ENCODE measurements around the gene IGHMBP2. TPM values are rescaled to one million over a fixed set of nuclear protein-coding genes. Genes with fewer than 3 reads are reported as not detected.
"Not testable (repeated sequence)": the region's sequence is repeated elsewhere in the genome, so short reads cannot be mapped to it uniquely, and the experiment has no call there.

Gene IGHMBP2
- 31.3 and 31.6 TPM in 2 replicates for total RNA-seq

GRCh38 chr11:68903288-68904247 lies at the start of gene IGHMBP2, which contains the start of gene MRPL21:
IGHMBP2 (plus strand) TSS chr11:68903891; CDS start chr11:68903953, 62 bp downstream.
MRPL21 (minus strand) TSS chr11:68903832; CDS start chr11:68903810, 22 bp downstream.
- peak within 1 kb of the TSS; percentile 99 for H3K4me3 Mint-ChIP-seq (ENCODE audit: low read depth)
- peaks cover 31% of the 10 kb centered on the region for H3K4me1 Mint-ChIP-seq (ENCODE audit: low read depth)
- H3K9me3 Mint-ChIP-seq, result no peaks in the 10 kb centered on the region
- peak; percentile 82 for DNase-seq (ENCODE audit: low spot score)
- H3K27ac Mint-ChIP-seq, result peak within 1 kb of the TSS; percentile 93
- intact Hi-C loops (cut with micrococcal nuclease), result loop anchor here (2.0 kb wide), 2 partner anchors 63 to 185 kb away; partner anchors contain the start of gene CPT1A
- peaks cover 52% of the 10 kb centered on the region for H3K36me3 Mint-ChIP-seq (ENCODE audit: low read depth)
- no peaks in the 10 kb centered on the region for H3K27me3 Mint-ChIP-seq (ENCODE audit: low read depth)

- no peak overlapping the region for H3K4me3 Mint-ChIP-seq (ENCODE audit: low read depth)
- DNase-seq (ENCODE audit: low spot score), result no peak
- intact Hi-C loops (cut with micrococcal nuclease), result no loop called here
- no peaks in the 10 kb centered on the region for H3K9me3 Mint-ChIP-seq
- peaks cover 43% of the 10 kb centered on the region for H3K27me3 Mint-ChIP-seq (ENCODE audit: low read depth)
- H3K36me3 Mint-ChIP-seq (ENCODE audit: low read depth), result no peaks in the 10 kb centered on the region
- H3K4me1 Mint-ChIP-seq (ENCODE audit: low read depth), result no peaks in the 10 kb centered on the region
- no peak overlapping the region for H3K27ac Mint-ChIP-seq
Measured at GRCh38 chr11:68854273-68854958, 49.3 kb upstream of the IGHMBP2 start.

DNA sequence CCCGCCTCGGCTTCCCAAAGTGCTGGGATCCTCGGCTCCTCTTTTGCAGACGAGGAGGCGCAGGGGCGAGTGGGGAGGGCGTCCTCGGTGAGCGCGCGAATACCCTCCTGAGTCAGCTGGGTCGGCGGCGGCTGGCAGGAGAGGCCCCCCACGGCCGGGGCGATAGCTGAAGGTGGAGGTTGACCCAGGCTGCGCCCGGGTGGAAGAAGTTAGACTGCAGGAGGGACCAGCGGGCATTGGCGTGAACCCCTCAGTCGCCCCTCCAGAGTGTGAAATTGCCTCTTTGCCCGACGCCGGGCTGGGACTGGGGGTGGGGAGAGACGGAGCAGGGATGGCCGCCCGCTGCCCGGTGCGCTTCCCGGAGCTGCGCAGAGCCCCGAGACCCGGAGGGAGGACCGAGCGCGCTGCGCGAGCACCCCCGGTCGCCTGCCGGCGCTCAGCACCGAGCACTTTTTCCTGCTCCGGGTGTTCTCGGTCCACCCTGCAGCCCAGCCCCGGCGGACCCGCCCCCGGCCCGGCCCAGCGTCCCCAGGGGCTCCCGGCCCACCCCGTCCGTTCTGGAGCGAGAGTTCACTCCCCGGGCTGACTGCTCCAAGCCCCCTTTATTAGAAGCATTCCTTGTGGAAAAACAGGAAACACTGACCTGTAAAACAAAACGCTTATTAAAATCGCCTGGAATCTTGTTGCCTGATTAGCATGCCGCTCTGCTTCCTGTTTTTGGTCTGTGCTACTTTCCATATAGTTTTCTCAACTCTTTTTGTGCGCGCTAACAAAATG lies 48.3 kb upstream of the IGHMBP2 start:
- intact Hi-C loops (cut with micrococcal nuclease), result no loop called here
- no peak overlapping the region for H3K27ac Mint-ChIP-seq
- DNase-seq (ENCODE audit: low spot score), result no peak
- H3K9me3 Mint-ChIP-seq, result no peaks in the 10 kb centered on the region
- H3K4me3 Mint-ChIP-seq (ENCODE audit: low read depth), result peak overlapping the region; percentile 8
- H3K36me3 Mint-ChIP-seq (ENCODE audit: low read depth), result no peaks in the 10 kb centered on the region
- H3K4me1 Mint-ChIP-seq (ENCODE audit: low read depth), result no peaks in the 10 kb centered on the region
- peaks cover 43% of the 10 kb centered on the region for H3K27me3 Mint-ChIP-seq (ENCODE audit: low read depth)

GRCh38 chr11:68856425-68857030 lies 47.2 kb upstream of the IGHMBP2 start:
- peaks cover 43% of the 10 kb centered on the region for H3K27me3 Mint-ChIP-seq (ENCODE audit: low read depth)
- H3K9me3 Mint-ChIP-seq; H3K36me3 Mint-ChIP-seq (ENCODE audit: low read depth); H3K27ac Mint-ChIP-seq; H3K4me1 Mint-ChIP-seq (ENCODE audit: low read depth); intact Hi-C loops (cut with micrococcal nuclease); H3K4me3 Mint-ChIP-seq (ENCODE audit: low read depth); DNase-seq (ENCODE audit: low spot score): not testable (repeated sequence)

- no peaks in the 10 kb centered on the region for H3K4me1 Mint-ChIP-seq (ENCODE audit: low read depth)
- no peaks in the 10 kb centered on the region for H3K36me3 Mint-ChIP-seq (ENCODE audit: low read depth)
- H3K27ac Mint-ChIP-seq, result no peak overlapping the region
- DNase-seq (ENCODE audit: low spot score), result no peak
- peaks cover 40% of the 10 kb centered on the region for H3K27me3 Mint-ChIP-seq (ENCODE audit: low read depth)
- H3K4me3 Mint-ChIP-seq (ENCODE audit: low read depth), result no peak overlapping the region
- intact Hi-C loops (cut with micrococcal nuclease), result no loop called here
- H3K9me3 Mint-ChIP-seq, result no peaks in the 10 kb centered on the region
Measured at GRCh38 chr11:68857037-68857586, 46.6 kb upstream of the IGHMBP2 start.

DNA sequence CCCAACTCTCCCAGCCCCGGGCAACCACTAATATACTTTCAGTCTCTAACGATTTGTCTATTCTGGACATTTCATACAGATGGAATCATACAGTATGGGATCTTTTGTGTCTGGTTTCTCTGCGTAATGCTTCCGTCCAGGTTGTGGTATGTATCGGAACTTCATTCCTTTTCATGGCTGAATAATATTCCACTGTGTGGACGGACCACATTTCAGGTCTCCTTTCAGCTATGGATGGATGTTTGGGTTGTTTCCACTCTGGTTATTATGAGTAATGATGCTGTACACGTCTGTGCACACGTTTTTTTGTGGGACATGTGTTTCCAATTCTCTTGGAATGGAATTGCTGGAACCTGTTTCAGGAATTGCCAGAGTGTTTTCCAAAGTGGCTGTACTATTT lies 44.6 kb upstream of the IGHMBP2 start:
- no peaks in the 10 kb centered on the region for H3K4me1 Mint-ChIP-seq (ENCODE audit: low read depth)
- DNase-seq (ENCODE audit: low spot score), result no peak
- no peaks in the 10 kb centered on the region for H3K36me3 Mint-ChIP-seq (ENCODE audit: low read depth)
- intact Hi-C loops (cut with micrococcal nuclease), result no loop called here
- peaks cover 23% of the 10 kb centered on the region for H3K27me3 Mint-ChIP-seq (ENCODE audit: low read depth)
- H3K27ac Mint-ChIP-seq, result no peak overlapping the region
- H3K4me3 Mint-ChIP-seq (ENCODE audit: low read depth), result no peak overlapping the region
- H3K9me3 Mint-ChIP-seq, result peaks cover 5% of the 10 kb centered on the region

GRCh38 chr11:68862421-68862820 lies 41.3 kb upstream of the IGHMBP2 start:
- H3K27me3 Mint-ChIP-seq (ENCODE audit: low read depth), result peaks cover 3% of the 10 kb centered on the region
- no peak overlapping the region for H3K4me3 Mint-ChIP-seq (ENCODE audit: low read depth)
- no peak overlapping the region for H3K27ac Mint-ChIP-seq
- peaks cover 5% of the 10 kb centered on the region for H3K9me3 Mint-ChIP-seq
- intact Hi-C loops (cut with micrococcal nuclease), result no loop called here
- DNase-seq (ENCODE audit: low spot score), result no peak
- H3K4me1 Mint-ChIP-seq (ENCODE audit: low read depth), result no peaks in the 10 kb centered on the region
- no peaks in the 10 kb centered on the region for H3K36me3 Mint-ChIP-seq (ENCODE audit: low read depth)

DNA sequence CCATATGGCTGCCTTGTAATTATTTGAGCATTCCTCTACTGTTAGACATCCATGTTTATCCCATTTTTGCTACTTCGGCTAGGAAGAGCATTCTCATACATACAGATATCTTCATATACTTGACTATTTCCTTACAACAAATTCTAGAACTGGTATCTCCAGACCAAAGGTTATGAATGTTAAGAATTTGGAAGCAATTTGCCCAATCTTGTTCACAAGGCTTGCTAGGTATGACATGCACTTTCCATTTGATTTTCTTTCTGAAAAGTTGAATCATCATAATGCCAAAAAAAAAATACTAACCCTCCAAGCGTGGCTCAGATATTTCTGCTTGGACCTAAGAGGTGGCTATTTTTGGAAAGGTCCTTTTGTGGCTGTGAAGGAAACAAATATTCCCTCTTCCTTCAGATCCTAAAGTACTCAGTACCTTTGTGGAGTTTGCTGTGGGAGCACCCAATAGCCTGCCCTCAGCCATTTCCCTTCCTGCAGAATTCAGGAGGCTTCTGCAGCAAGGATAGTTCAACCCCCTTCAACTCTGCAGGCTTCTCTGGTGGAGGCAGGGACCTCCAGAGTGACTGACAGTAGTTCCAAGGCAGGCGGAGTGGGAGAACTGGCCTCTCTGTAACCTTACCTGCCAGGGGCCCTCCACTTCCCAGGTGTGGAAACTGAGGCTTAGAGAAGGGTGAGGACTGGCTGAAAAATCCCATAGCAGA lies 40.0 kb upstream of the IGHMBP2 start:
- H3K4me3 Mint-ChIP-seq (ENCODE audit: low read depth), result no peak overlapping the region

DNA sequence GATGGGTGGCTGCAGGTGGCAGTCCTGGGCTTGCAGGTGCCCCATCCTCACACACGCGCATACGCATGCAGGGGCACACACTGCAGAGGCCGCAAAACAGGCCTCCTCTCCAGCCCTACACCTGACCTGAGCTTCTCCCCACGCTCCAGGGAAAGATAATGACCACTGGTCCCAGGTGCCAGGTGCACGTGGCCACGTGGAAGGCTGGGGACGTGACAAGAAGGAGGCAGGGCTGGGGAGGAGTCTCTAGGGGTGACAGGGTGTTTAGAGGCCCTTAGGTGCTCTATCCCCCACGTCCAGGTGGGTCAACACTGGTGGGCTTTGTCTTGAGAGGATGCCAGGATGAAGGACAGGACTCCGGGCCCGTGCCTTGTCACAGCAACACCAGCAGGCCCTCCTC lies 38.5 kb upstream of the IGHMBP2 start:
- H3K9me3 Mint-ChIP-seq, result peaks cover 5% of the 10 kb centered on the region
- peaks cover 13% of the 10 kb centered on the region for H3K27me3 Mint-ChIP-seq (ENCODE audit: low read depth)
- H3K4me3 Mint-ChIP-seq (ENCODE audit: low read depth), result no peak overlapping the region
- no peak overlapping the region for H3K27ac Mint-ChIP-seq
- intact Hi-C loops (cut with micrococcal nuclease), result no loop called here
- H3K36me3 Mint-ChIP-seq (ENCODE audit: low read depth), result no peaks in the 10 kb centered on the region
- peaks cover 9% of the 10 kb centered on the region for H3K4me1 Mint-ChIP-seq (ENCODE audit: low read depth)
- no peak for DNase-seq (ENCODE audit: low spot score)

More for the DNA sequence above, 40.0 kb upstream of the IGHMBP2 start:
- Mint-ChIP-seq H3K27me3 (ENCODE audit: low read depth) (peaks cover 3% of the 10 kb centered on the region), H3K9me3 (peaks cover 5% of the 10 kb centered on the region), H3K27ac (no peak overlapping the region), H3K4me1 (ENCODE audit: low read depth) (no peaks in the 10 kb centered on the region), H3K36me3 (ENCODE audit: low read depth) (no peaks in the 10 kb centered on the region)
- intact Hi-C loops (cut with micrococcal nuclease), result no loop called here
- no peak for DNase-seq (ENCODE audit: low spot score)

DNA sequence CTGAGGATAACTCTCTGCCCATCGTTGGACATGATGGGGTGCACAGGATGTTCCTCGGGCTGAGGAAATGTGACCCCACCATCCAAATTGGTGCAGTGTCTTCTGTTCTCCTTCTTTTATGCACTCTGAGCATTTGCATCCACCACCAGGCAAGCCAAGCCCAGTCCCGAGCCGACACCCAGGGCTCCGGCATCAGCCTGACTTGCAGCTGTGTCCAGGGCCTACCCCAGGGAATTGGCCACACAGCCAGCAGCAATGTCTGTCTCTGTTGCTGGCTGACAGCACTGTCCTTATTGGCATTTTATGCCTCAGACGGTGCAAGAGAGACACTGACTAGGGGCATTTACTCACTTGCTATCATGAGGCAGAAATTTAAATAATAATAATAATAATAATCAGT lies 36.6 kb upstream of the IGHMBP2 start:
- Mint-ChIP-seq H3K9me3 (peaks cover 5% of the 10 kb centered on the region), H3K4me1 (ENCODE audit: low read depth) (peaks cover 9% of the 10 kb centered on the region), H3K27me3 (ENCODE audit: low read depth) (peaks cover 20% of the 10 kb centered on the region), H3K4me3 (ENCODE audit: low read depth) (no peak overlapping the region), H3K27ac (no peak overlapping the region), H3K36me3 (ENCODE audit: low read depth) (no peaks in the 10 kb centered on the region)
- intact Hi-C loops (cut with micrococcal nuclease), result no loop called here
- DNase-seq (ENCODE audit: low spot score), result no peak

- H3K4me1 Mint-ChIP-seq (ENCODE audit: low read depth), result peaks cover 9% of the 10 kb centered on the region
- peaks cover 29% of the 10 kb centered on the region for H3K27me3 Mint-ChIP-seq (ENCODE audit: low read depth)
- peaks cover 3% of the 10 kb centered on the region for H3K9me3 Mint-ChIP-seq
- H3K36me3 Mint-ChIP-seq (ENCODE audit: low read depth), result no peaks in the 10 kb centered on the region
- DNase-seq (ENCODE audit: low spot score), result no peak
- no peak overlapping the region for H3K27ac Mint-ChIP-seq
- intact Hi-C loops (cut with micrococcal nuclease), result no loop called here
- H3K4me3 Mint-ChIP-seq (ENCODE audit: low read depth), result no peak overlapping the region
Measured at GRCh38 chr11:68868221-68868835, 35.4 kb upstream of the IGHMBP2 start.

All from activated T-helper 2 cell treated with anti-CD3 and anti-CD28 coated beads, Interferon-gamma antibody, Interleukin-2, Interleukin-4, amounts not matched to agents 10 μg/mL and 5 μg/mL and 100 μg/mL, durations not matched to agents 14 hours and 24 hours and 36 hours (primary cell).